B cell (primary cell): ENCODE measurements around the gene STIL. TPM values are rescaled to one million over a fixed set of nuclear protein-coding genes. Genes with fewer than 3 reads are reported as not detected.

Experiments
- ATAC-seq: fragments of 200-7000 bp; cut with Tn5 transposase; one replicate; pipeline ENCODE4 v1.10.0; 2021; ENCODE audit warnings: low read depth, mild to moderate bottlenecking, moderate number of reproducible peaks, moderate library complexity
- CTCF ChIA-PET: fragments of 350-600 bp; sonication (Branson Sonifier 250); formaldehyde crosslinking; loops from one replicate; lab custom pipeline; 2021; ENCODE audit warnings: antibody characterized with exemption, inconsistent platforms; lab: Charles Lee
- POLR2A ChIA-PET: fragments of 350-600 bp; sonication (Branson Sonifier 250); formaldehyde crosslinking; loops from one replicate; lab custom pipeline; 2021; ENCODE audit warnings: antibody characterized with exemption; lab: Charles Lee
- DNase-seq: peaks from one replicate; pipeline ENCODE4 v3.0.0; 2013
- H2AFZ ChIP-seq: 2 replicates; pipeline ENCODE4 v1.6.1; 2012; ENCODE audit warnings: mild to moderate bottlenecking, low read depth, low read length; ENCODE audit not compliant: insufficient read depth, poor library complexity, severe bottlenecking
- H3K27ac ChIP-seq, 2 donors: 1 replicate in 1 of 2; 2 replicates in 1 of 2; pipeline ENCODE4 v1.5.1; 2012 to 2013; ENCODE audit warnings: low read length in 2 of 2, mild to moderate bottlenecking in 2 of 2, moderate library complexity in 1 of 2
- H3K27me3 ChIP-seq, 4 experiments: fragments of 200-600 bp in 1 of 4; sonication (generic) in 1 of 4; replicated peaks in 1 of 4; 1 replicate in 2 of 4; 2 replicates in 2 of 4; pipeline versions ENCODE4 v1.6.1 to v1.7.0; 2013 to 2016; ENCODE audit warnings: low read length in 3 of 4, mild to moderate bottlenecking in 2 of 4, mixed read lengths in 1 of 4, moderate library complexity in 1 of 4; ENCODE audit not compliant: insufficient read depth in 4 of 4, control insufficient read depth in 3 of 4; ENCODE audit errors: control extremely low read depth in 1 of 4
- H3K36me3 ChIP-seq, 2 experiments: replicated peaks in 1 of 2; 1 replicate in 1 of 2; 2 replicates in 1 of 2; pipeline versions ENCODE4 v1.6.1 to v1.7.1; 2013; ENCODE audit warnings: low read length in 1 of 2; ENCODE audit not compliant: insufficient read depth in 2 of 2, control insufficient read depth in 1 of 2; ENCODE audit errors: control extremely low read depth in 1 of 2, extremely low read depth in 1 of 2
- H3K4me1 ChIP-seq, 2 donors: fragments of 200-600 bp in 1 of 2; sonication (generic) in 1 of 2; 1 replicate in 1 of 2; 2 replicates in 1 of 2; pipeline versions ENCODE4 v1.5.1 to v1.6.1; 2013 to 2017; ENCODE audit warnings: low read length in 2 of 2; ENCODE audit not compliant: control insufficient read depth in 2 of 2, insufficient read depth in 2 of 2
- H3K4me2 ChIP-seq: replicated peaks from 2 replicates; pipeline ENCODE3; 2012; ENCODE audit warnings: mild to moderate bottlenecking, low read depth, low read length; ENCODE audit not compliant: poor library complexity, severe bottlenecking
- H3K4me3 ChIP-seq, 5 experiments: fragments of 200-600 bp in 1 of 5; sonication (generic) in 1 of 5; 1 replicate in 3 of 5; 2 replicates in 2 of 5; pipeline versions ENCODE4 v1.5.1 to v1.7.0; 2011 to 2016; ENCODE audit warnings: low read length in 4 of 5, mild to moderate bottlenecking in 4 of 5, low read depth in 2 of 5, control low read depth in 1 of 5, moderate library complexity in 1 of 5; ENCODE audit not compliant: insufficient read depth in 1 of 5; ENCODE audit errors: control extremely low read depth in 1 of 5, extremely low read depth in 1 of 5
- H3K79me2 ChIP-seq: fragments of 200-600 bp; sonication (generic); one replicate; pipeline ENCODE4 v1.6.0; 2016; ENCODE audit warnings: low read length; ENCODE audit not compliant: control insufficient read depth, insufficient read depth
- H3K9ac ChIP-seq: fragments of 200-600 bp; sonication (generic); 2 replicates; pipeline ENCODE4 v1.6.1; 2017; ENCODE audit warnings: mild to moderate bottlenecking, low read length, moderate library complexity
- H3K9me3 ChIP-seq, 3 donors: one replicate each; pipeline versions ENCODE4 v1.6.1 to v1.7.1; 2013; ENCODE audit warnings: low read length in 2 of 3; ENCODE audit not compliant: control insufficient read depth in 2 of 3, insufficient read depth in 1 of 3; ENCODE audit errors: control extremely low read depth in 1 of 3
- H4K20me1 ChIP-seq: 2 replicates; pipeline ENCODE4 v1.6.0; 2012; ENCODE audit warnings: mild to moderate bottlenecking, low read length; ENCODE audit not compliant: insufficient read depth, control insufficient read depth, poor library complexity, severe bottlenecking
- H3K27ac Mint-ChIP-seq: one replicate; pipeline ENCODE4 v1.8.0; 2021; ENCODE audit warnings: mixed read lengths
- H3K27me3 Mint-ChIP-seq: one replicate; pipeline ENCODE4 v1.8.0; 2021; ENCODE audit warnings: mixed read lengths
- H3K4me1 Mint-ChIP-seq: one replicate; pipeline ENCODE4 v1.8.0; 2021; ENCODE audit warnings: mixed read lengths
- H3K4me3 Mint-ChIP-seq: one replicate; pipeline ENCODE4 v1.8.0; 2021; ENCODE audit warnings: mixed read lengths
- H3K9me3 Mint-ChIP-seq: one replicate; pipeline ENCODE4 v1.8.0; 2022; ENCODE audit warnings: mixed read lengths; ENCODE audit not compliant: insufficient read depth
- CTCF ChIP-seq: fragments of 200-600 bp; IDR thresholded peaks from one replicate; pipeline ENCODE4 v1.8.0; 2022; ENCODE audit warnings: antibody characterized with exemption, mild to moderate bottlenecking
- EZH2 ChIP-seq: IDR thresholded peaks from 2 replicates; pipeline ENCODE4 v1.6.1; 2012; ENCODE audit warnings: borderline replicate concordance, low read depth, mild to moderate bottlenecking, moderate library complexity, low read length; ENCODE audit not compliant: insufficient read depth, poor library complexity, severe bottlenecking
- WGBS: methylation state at CpG from one replicate; pipeline ENCODE4 v1.1.5; 2013; ENCODE audit warnings: missing lambda C conversion rate; ENCODE audit not compliant: insufficient coverage; 5-methylcytosine and 5-hydroxymethylcytosine counted together
- intact Hi-C: fragments of 100-400 bp; cut with micrococcal nuclease; formaldehyde crosslinking; loops from one replicate; pipeline ENCODE4 v1.10.0; 2022
- polyA plus RNA-seq: library from polyadenylated mRNA; depleted of rRNA; stranded (reverse); fragments of >200 nt; gene quantifications from 2 replicates; pipeline ENCODE4 v1.2.3, GENCODE V29; 2012
- total RNA-seq, 2 donors: library from RNA; stranded (reverse); fragments of 120-200 nt in 1 of 2; gene quantifications; 1 replicate in 1 of 2; 2 replicates in 1 of 2; pipeline versions ENCODE4 v1.2.3 to v1.2.4, GENCODE V29; 2013 to 2022

STIL gene
- total and polyA plus RNA-seq, 2 donors (not counting 1 experiment from before 2014, with no cell fraction given), result 0.79 to 1.8 TPM

- H3K9ac ChIP-seq, result no peak overlapping the region
- no peaks in the 10 kb centered on the region for H3K9me3 Mint-ChIP-seq
- no peaks in the 10 kb centered on the region for H3K79me2 ChIP-seq
- no peaks in the 10 kb centered on the region for H4K20me1 ChIP-seq
- no peak overlapping the region for H3K27ac Mint-ChIP-seq
- CTCF ChIA-PET, result interaction anchor here (1.0 to 2.0 kb wide), 3 partner anchors 16 to 59 kb away, joined by 3 to 13 read pairs (median 4); partner anchors contain the start of gene CMPK1
- no peaks in the 10 kb centered on the region for H3K36me3 ChIP-seq
- no peaks in the 10 kb centered on the region for H3K9me3 ChIP-seq
- TF ChIP-seq EZH2 (no peak), CTCF (no peak)
- DNase-seq (no peak), ATAC-seq (no peak)
- H2AFZ ChIP-seq, result no peak overlapping the region
- no peak overlapping the region for H3K4me3 ChIP-seq
- POLR2A ChIA-PET, result no interaction called here
- H3K4me2 ChIP-seq, result no peak overlapping the region
- no peaks in the 10 kb centered on the region for H3K27me3 Mint-ChIP-seq
- 100% methylated on average over 1 of the region's 1 CpG for WGBS
- intact Hi-C loops, result no loop called here
- no peak overlapping the region for H3K4me3 Mint-ChIP-seq
- H3K27ac ChIP-seq, result no peak overlapping the region
- H3K27me3 ChIP-seq, result no peaks in the 10 kb centered on the region
- peaks cover 0 to 8% of the 10 kb centered on the region in 2 donors for H3K4me1 ChIP-seq
- H3K4me1 Mint-ChIP-seq, result peaks cover 9% of the 10 kb centered on the region
Observed at GRCh38 chr1:47317841-47318240, 3.9 kb upstream of the STIL start.

GRCh38 chr1:47309427-47309826, 4.5 kb downstream of the STIL start:
- intact Hi-C loops, result no loop called here
- Histone ChIP-seq H3K79me2 (peaks cover 2% of the 10 kb centered on the region), H3K4me2 (no peak overlapping the region), H3K27me3 (no peaks in the 10 kb centered on the region), H3K4me3 (no peak overlapping the region), H4K20me1 (no peaks in the 10 kb centered on the region), H2AFZ (no peak overlapping the region), H3K4me1 (peaks cover 0 to 8% of the 10 kb centered on the region in 2 donors), H3K9ac (no peak overlapping the region), H3K27ac (no peak overlapping the region), H3K36me3 (no peaks in the 10 kb centered on the region), H3K9me3 (no peaks in the 10 kb centered on the region)
- CTCF ChIA-PET, result no interaction called here
- no peaks in the 10 kb centered on the region for H3K27me3 Mint-ChIP-seq
- TF ChIP-seq EZH2, result no peak
- TF ChIP-seq CTCF, result no peak
- peaks cover 12% of the 10 kb centered on the region for H3K4me1 Mint-ChIP-seq
- ATAC-seq (no peak), DNase-seq (no peak)
- H3K27ac Mint-ChIP-seq, result no peak overlapping the region
- WGBS, result 100% methylated on average over 2 of the region's 4 CpGs
- POLR2A ChIA-PET, result no interaction called here
- no peaks in the 10 kb centered on the region for H3K9me3 Mint-ChIP-seq
- H3K4me3 Mint-ChIP-seq, result no peak overlapping the region
